Liver (tissue), 9 donors: ENCODE results near the gene LYSET. TPM values are rescaled to one million over a fixed set of nuclear protein-coding genes. Genes with fewer than 3 reads are reported as not detected.

Experiments
- DNase-seq: peaks from one replicate; pipeline ENCODE4 v3.0.0-alpha.2; 2017; ENCODE audit warnings: low spot score
- H3K27ac ChIP-seq, 2 donors: one replicate each; pipeline ENCODE4 v1.7.0; 2013; ENCODE audit warnings: inconsistent platforms in 2 of 2, low read length in 2 of 2, control low read depth in 1 of 2, low read depth in 1 of 2, mild to moderate bottlenecking in 1 of 2
- H3K27me3 ChIP-seq, 4 donors: one replicate each; pipeline versions ENCODE4 v1.6.1 to v1.7.0; 2013; ENCODE audit warnings: low read length in 3 of 4, inconsistent platforms in 1 of 4, mild to moderate bottlenecking in 1 of 4, moderate library complexity in 1 of 4; ENCODE audit not compliant: control insufficient read depth in 4 of 4, insufficient read depth in 4 of 4
- H3K36me3 ChIP-seq, 4 donors: one replicate each; pipeline versions ENCODE4 v1.6.1 to v1.7.0; 2013; ENCODE audit warnings: low read length in 3 of 4, mild to moderate bottlenecking in 3 of 4, low read depth in 1 of 4, moderate library complexity in 1 of 4; ENCODE audit not compliant: control insufficient read depth in 4 of 4, insufficient read depth in 3 of 4
- H3K4me1 ChIP-seq, 4 donors: one replicate each; pipeline versions ENCODE4 v1.6.1 to v1.7.0; 2013; ENCODE audit warnings: low read length in 3 of 4, mild to moderate bottlenecking in 3 of 4, moderate library complexity in 1 of 4; ENCODE audit not compliant: control insufficient read depth in 4 of 4, insufficient read depth in 4 of 4
- H3K4me3 ChIP-seq, 3 donors: one replicate each; pipeline versions ENCODE4 v1.6.1 to v1.7.0; 2013; ENCODE audit warnings: low read length in 3 of 3, control low read depth in 1 of 3, low read depth in 1 of 3, mild to moderate bottlenecking in 1 of 3
- H3K9ac ChIP-seq, 2 donors: one replicate each; pipeline ENCODE4 v1.7.0; 2013; ENCODE audit warnings: low read length in 2 of 2, mild to moderate bottlenecking in 2 of 2, moderate library complexity in 2 of 2, control low read depth in 1 of 2, low read depth in 1 of 2
- H3K9me3 ChIP-seq, 4 donors: one replicate each; pipeline versions ENCODE4 v1.6.1 to v1.7.0; 2013; ENCODE audit warnings: low read length in 3 of 4; ENCODE audit not compliant: control insufficient read depth in 4 of 4
- CTCF ChIP-seq: fragments of 150-350 bp; IDR thresholded peaks from 2 replicates; pipeline ENCODE4 v1.5.1; 2017; ENCODE audit warnings: improper control_type of control experiment, low read depth, low read length; ENCODE audit not compliant: missing input control
- EGR1 ChIP-seq, 2 donors: IDR thresholded peaks; 2 replicates each; pipeline ENCODE4 v1.6.1; 2016 to 2018; ENCODE audit warnings: antibody characterized with exemption in 2 of 2, low read depth in 2 of 2
- GABPA ChIP-seq, 2 donors: IDR thresholded peaks in 1 of 2; conservative IDR thresholded peaks in 1 of 2; 2 replicates each; pipeline ENCODE4 v1.6.1; 2016; ENCODE audit warnings: antibody characterized with exemption in 2 of 2, mild to moderate bottlenecking in 1 of 2, moderate library complexity in 1 of 2
- HNF4A ChIP-seq, 2 donors: conservative IDR thresholded peaks; 2 replicates each; pipeline ENCODE4 v1.6.1; 2016; ENCODE audit warnings: antibody characterized with exemption in 2 of 2, mild to moderate bottlenecking in 2 of 2
- HNF4G ChIP-seq: IDR thresholded peaks from 2 replicates; pipeline ENCODE4 v1.6.1; 2016; ENCODE audit warnings: antibody characterized with exemption
- NR2F2 ChIP-seq: IDR thresholded peaks from 2 replicates; pipeline ENCODE4 v1.6.1; 2016; ENCODE audit warnings: antibody characterized with exemption
- RAD21 ChIP-seq, 2 donors: IDR thresholded peaks; 2 replicates each; pipeline ENCODE4 v1.6.1; 2016; ENCODE audit warnings: antibody characterized with exemption in 2 of 2, mild to moderate bottlenecking in 2 of 2
- RXRA ChIP-seq, 2 donors: IDR thresholded peaks; 2 replicates each; pipeline ENCODE4 v1.6.1; 2017 to 2018; ENCODE audit warnings: antibody characterized with exemption in 2 of 2, mild to moderate bottlenecking in 1 of 2
- SP1 ChIP-seq: IDR thresholded peaks from 2 replicates; pipeline ENCODE4 v1.6.1; 2018; ENCODE audit warnings: antibody characterized with exemption, mild to moderate bottlenecking
- TAF1 ChIP-seq: conservative IDR thresholded peaks from 2 replicates; pipeline ENCODE4 v1.6.1; 2016; ENCODE audit warnings: antibody characterized with exemption, mild to moderate bottlenecking
- YY1 ChIP-seq: IDR thresholded peaks from 2 replicates; pipeline ENCODE4 v1.6.1; 2016; ENCODE audit warnings: antibody characterized with exemption, mild to moderate bottlenecking
- WGBS: extraction: QIAGEN DNeasy Blood & Tissue Kit; methylation state at CpG from one replicate; pipeline ENCODE4 v1.1.7; 2013; 5-methylcytosine and 5-hydroxymethylcytosine counted together
- polyA plus RNA-seq, 2 donors: library from polyadenylated mRNA; stranded (reverse) in 1 of 2; unstranded in 1 of 2; fragments of 200-250 nt in 1 of 2; fragments of >200 nt in 1 of 2; fragmentation: Nextera tagmentation in 1 of 2; extraction: Ambion mirVana in 1 of 2; gene quantifications; one replicate each; pipeline versions ENCODE4 v1.2.1 to v1.2.3, GENCODE V29; 2013 to 2015
- total RNA-seq, 2 donors: library from RNA; depleted of rRNA; stranded (reverse); fragments of >200 nt; gene quantifications; one replicate each; pipeline ENCODE4 v1.2.3, GENCODE V29; 2014
- TF ChIP-seq, protein P1 (sequence below): IDR thresholded peaks from 2 replicates; pipeline ENCODE4 v1.6.1; 2016; ENCODE audit warnings: antibody characterized with exemption
- donor health status: healthy.
- donor health status: healthy.
- donor health status: healthy.
- donor health status: healthy.
- donor health status: healthy.

Gene LYSET
- total and polyA plus RNA-seq, 4 donors = 5.6 to 13.4 (median 6.5) TPM

- Histone ChIP-seq H3K4me3 (no peak overlapping the region), H3K36me3 (no peaks in the 10 kb centered on the region), H3K27me3 (no peaks in the 10 kb centered on the region), H3K27ac (no peak overlapping the region), H3K9me3 (no peaks in the 10 kb centered on the region), H3K4me1 (no peaks in the 10 kb centered on the region), H3K9ac (no peak overlapping the region)
- no peak for DNase-seq
- 85% methylated on average over 6 of the region's 6 CpGs for WGBS
- TF ChIP-seq NR2F2 (no peak), GABPA (IDR thresholded peaks at IDR 0.05 in 1 of 2, conservative IDR thresholded peaks at IDR 0.05 in 1 of 2) (no peak), SP1 (no peak), YY1 (no peak), RAD21 (IDR thresholded peaks at IDR 0.05) (no peak), CTCF (no peak), EGR1 (IDR thresholded peaks at IDR 0.05; ENCODE audit: low read depth in 2 of 2) (no peak)
- TF ChIP-seq, protein P1, sequence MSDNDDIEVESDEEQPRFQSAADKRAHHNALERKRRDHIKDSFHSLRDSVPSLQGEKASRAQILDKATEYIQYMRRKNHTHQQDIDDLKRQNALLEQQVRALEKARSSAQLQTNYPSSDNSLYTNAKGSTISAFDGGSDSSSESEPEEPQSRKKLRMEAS = no peak
These were observed 9.6 kb upstream of the LYSET start for GRCh38 chr14:93175492-93175891.

- H3K4me3 ChIP-seq = peak overlapping the region; percentile 84 to 99 (median 86)
- WGBS = 50% methylated on average over 17 of the region's 17 CpGs
- no peaks in the 10 kb centered on the region for H3K9me3 ChIP-seq
- peak overlapping the region; percentile 80 to 92 for H3K9ac ChIP-seq
- peak overlapping the region; percentile 92 to 98 for H3K27ac ChIP-seq
- H3K4me1 ChIP-seq = peaks cover 5 to 20% (median 14%) of the 10 kb centered on the region in 4 donors
- peaks cover 0 to 5% (median 2%) of the 10 kb centered on the region in 4 donors for H3K36me3 ChIP-seq
- TF ChIP-seq EGR1 (IDR thresholded peaks at IDR 0.05; ENCODE audit: low read depth in 2 of 2) (no peak), CTCF (no peak), TAF1 (no peak), RAD21 (IDR thresholded peaks at IDR 0.05) (no peak), SP1 (no peak), HNF4A (conservative IDR thresholded peaks at IDR 0.05) (no peak), GABPA (IDR thresholded peaks at IDR 0.05 in 1 of 2, conservative IDR thresholded peaks at IDR 0.05 in 1 of 2) (no peak)
- TF ChIP-seq, protein P1 = no peak
- DNase-seq = no peak
- no peaks in the 10 kb centered on the region for H3K27me3 ChIP-seq
These were observed 1.4 kb upstream of the LYSET start for GRCh38 chr14:93183596-93184317.

GRCh38 chr14:93185349-93185720 lies 218 bp downstream of the LYSET start:
- TF ChIP-seq TAF1 (no peak), GABPA (IDR thresholded peaks at IDR 0.05 in 1 of 2, conservative IDR thresholded peaks at IDR 0.05 in 1 of 2) (no peak), YY1 (peak; percentile 1), RXRA (IDR thresholded peaks at IDR 0.05) (no peak), HNF4G (no peak)
- TF ChIP-seq, protein P1 = no peak
- no peaks in the 10 kb centered on the region for H3K27me3 ChIP-seq
- H3K9ac ChIP-seq = peak overlapping the region; percentile 97 to 98
- H3K9me3 ChIP-seq = no peaks in the 10 kb centered on the region
- WGBS = under 1% methylated on average over 10 of the region's 10 CpGs
- peaks cover 0 to 5% (median 2%) of the 10 kb centered on the region in 4 donors for H3K36me3 ChIP-seq
- H3K4me3 ChIP-seq = peak overlapping the region; percentile 84 to 99 (median 86)
- peaks cover 5 to 20% (median 14%) of the 10 kb centered on the region in 4 donors for H3K4me1 ChIP-seq
- H3K27ac ChIP-seq = peak overlapping the region; percentile 92 to 98
- no peak for DNase-seq
